HL-60 (cell line): Measurements from ENCODE around the gene SNRPB2.

Source experiments
- POLR2AphosphoS5 ChIP-seq: IDR thresholded peaks from 2 replicates; pipeline ENCODE4 v1.6.1; 2012; ENCODE audit warnings: low read depth
- TF ChIP-seq, protein P1 (sequence below): IDR thresholded peaks from one replicate; pipeline ENCODE4 v1.5.1; 2011; ENCODE audit warnings: low read length, control low read depth, inconsistent platforms; ENCODE audit not compliant: insufficient read depth

DNA sequence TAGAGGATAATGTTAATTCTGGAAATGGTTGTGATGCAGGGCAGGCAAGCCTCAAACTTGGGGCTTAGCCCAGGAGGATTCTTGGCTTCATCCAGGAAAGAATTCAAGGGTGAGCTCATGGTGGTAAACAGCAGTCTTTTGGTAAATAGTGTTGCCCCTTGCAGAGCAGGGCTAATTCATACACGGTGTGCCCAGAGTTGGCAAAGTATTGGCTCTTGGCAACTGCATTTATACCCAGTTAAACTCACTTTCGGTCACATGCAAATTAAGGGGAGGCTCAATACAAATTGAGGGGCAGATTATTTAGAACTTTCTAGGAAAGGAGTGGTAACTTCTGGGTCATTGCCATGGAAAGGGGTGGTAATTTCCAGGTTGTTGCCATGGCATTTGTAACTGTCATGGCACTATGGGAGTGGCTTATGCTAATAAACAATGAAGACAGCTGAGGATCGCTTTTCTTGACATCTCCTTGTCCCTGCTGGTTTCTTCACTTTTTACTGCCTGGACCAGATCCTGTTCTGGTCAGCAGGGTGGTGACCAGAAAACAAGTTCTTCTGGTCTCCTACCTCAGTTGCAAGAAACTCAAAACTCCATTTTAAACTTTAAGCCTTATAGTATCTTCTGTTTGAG, 14.5 kb downstream of the SNRPB2 start:
- TF ChIP-seq, protein P1, sequence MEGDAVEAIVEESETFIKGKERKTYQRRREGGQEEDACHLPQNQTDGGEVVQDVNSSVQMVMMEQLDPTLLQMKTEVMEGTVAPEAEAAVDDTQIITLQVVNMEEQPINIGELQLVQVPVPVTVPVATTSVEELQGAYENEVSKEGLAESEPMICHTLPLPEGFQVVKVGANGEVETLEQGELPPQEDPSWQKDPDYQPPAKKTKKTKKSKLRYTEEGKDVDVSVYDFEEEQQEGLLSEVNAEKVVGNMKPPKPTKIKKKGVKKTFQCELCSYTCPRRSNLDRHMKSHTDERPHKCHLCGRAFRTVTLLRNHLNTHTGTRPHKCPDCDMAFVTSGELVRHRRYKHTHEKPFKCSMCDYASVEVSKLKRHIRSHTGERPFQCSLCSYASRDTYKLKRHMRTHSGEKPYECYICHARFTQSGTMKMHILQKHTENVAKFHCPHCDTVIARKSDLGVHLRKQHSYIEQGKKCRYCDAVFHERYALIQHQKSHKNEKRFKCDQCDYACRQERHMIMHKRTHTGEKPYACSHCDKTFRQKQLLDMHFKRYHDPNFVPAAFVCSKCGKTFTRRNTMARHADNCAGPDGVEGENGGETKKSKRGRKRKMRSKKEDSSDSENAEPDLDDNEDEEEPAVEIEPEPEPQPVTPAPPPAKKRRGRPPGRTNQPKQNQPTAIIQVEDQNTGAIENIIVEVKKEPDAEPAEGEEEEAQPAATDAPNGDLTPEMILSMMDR = no peak
- no peak for TF ChIP-seq POLR2AphosphoS5
